Measurements from ENCODE around the gene PLA2R1. TPM values are rescaled to one million over a fixed set of nuclear protein-coding genes. Genes with fewer than 3 reads are reported as not detected.
A peak's percentile ranks its signal among the peaks of the same experiment; 100 is the strongest.

Gene PLA2R1
- total and polyA plus RNA-seq, 2 of the 4 experiments (the other 2 are of a cell fraction) = 0.43 to 0.54 TPM

DNA sequence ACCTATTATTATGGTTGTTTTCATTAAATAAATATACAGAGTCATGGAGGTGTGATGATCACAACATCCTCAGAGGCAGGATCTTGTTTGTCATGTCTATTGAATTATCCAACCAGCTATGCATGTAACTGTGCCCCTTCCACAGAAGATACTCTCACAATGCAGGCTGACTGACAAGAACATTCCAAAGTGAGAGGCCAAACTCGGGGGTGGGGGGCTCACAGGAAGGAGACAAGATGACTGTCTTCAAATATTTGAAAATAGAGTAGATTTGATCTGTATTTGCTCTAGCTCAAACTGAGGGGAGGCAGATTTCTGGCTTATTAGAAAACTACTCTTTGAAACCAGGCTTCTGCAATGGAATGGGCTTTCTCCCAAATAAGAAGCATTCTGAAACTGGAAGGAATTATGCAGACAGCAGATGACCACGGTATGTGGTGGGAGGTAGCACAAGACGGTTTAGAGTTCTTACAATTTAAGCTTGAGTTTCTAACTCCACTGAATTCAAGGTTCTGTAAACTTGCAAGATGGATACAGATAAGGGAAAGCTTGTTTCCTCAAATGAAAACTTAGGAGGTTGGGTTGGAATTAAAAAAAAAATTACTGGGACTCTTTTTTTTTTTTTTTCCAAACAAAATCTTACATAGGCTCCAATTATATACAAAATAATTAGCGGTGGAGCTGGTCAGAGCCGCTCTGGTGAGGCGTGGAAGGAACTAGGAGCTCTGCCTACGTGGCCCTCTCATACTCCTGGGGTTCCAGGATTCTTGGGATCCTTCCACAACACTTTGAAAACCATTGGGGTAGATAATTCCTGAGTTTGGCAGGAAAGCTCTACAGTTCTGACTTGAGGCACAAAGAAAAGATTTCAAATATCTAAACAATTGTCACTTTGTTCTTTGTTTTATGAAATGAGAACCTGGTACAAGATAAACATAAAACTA, 79.3 kb downstream of the PLA2R1 start (continued):
- no peak for TF ChIP-seq MAFK (IDR thresholded peaks at IDR 0.05; ENCODE audit: low read depth, low read length)
- TF ChIP-seq CEBPB (IDR thresholded peaks at IDR 0.05; ENCODE audit: low read depth, low read length) = no peak

DNA sequence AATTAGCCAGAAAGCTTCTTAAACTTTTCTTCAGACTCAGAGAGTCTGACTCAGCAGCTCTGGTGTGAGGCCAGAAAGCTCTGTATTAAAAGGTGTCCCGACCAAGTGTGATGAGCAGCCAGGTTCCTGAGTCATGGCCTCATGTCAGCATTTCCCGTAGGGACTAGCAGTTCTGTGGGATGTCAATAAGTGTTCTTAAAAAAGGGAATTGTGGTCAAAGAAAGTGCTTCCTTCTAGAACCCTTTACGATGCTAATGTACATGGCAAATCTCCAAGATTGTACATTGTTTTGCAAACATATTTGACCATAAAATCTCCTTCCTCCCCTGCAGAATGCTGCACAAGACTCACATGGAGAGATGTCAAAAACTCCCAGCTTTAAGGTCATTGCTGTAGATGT, 80.1 kb downstream of the PLA2R1 start:
- in situ Hi-C loops (cut with MboI; ENCODE audit: low sequenced_read_pairs) = no loop called here
- H4K8ac ChIP-seq (ENCODE audit: low read depth in 2 of 2, low read length in 2 of 2) = no peak overlapping the region
- WGBS, 2 experiments (ENCODE audit: extremely low coverage in 2 of 2, insufficient read length in 1 of 2) = no CpG with 5 or more reads among the region's 3 CpGs
- no peak overlapping the region for H3K4me3 ChIP-seq (ENCODE audit: insufficient read depth, low read depth, low read length)
- no peaks in the 10 kb centered on the region for H3K36me3 ChIP-seq (ENCODE audit: control insufficient read depth, insufficient read depth, low read length)
- H2BK20ac ChIP-seq (ENCODE audit: low read depth, low read length) = no peak overlapping the region
- no peaks in the 10 kb centered on the region for H3K4me1 ChIP-seq (ENCODE audit: control insufficient read depth, insufficient read depth, low read length)
- intact Hi-C loops (cut with micrococcal nuclease) = no loop called here
- POLR2A ChIA-PET (ENCODE audit: unreplicated experiment) = no interaction called here
- H2BK15ac ChIP-seq (ENCODE audit: low read depth, low read length) = no peak overlapping the region
- H3K79me1 ChIP-seq (ENCODE audit: low read depth in 1 of 2, low read length in 2 of 2) = no peaks in the 10 kb centered on the region
- no peak overlapping the region for H3K27ac ChIP-seq (ENCODE audit: insufficient read depth, low read length)
- dilution Hi-C loops (cut with HindIII; ENCODE audit: low sequenced_read_pairs, unreplicated experiment) = no loop called here
- H4K91ac ChIP-seq (ENCODE audit: insufficient read depth, low read depth, low read length) = no peak overlapping the region
- H2BK5ac ChIP-seq (ENCODE audit: low read depth, low read length, poor library complexity, severe bottlenecking) = no peak overlapping the region
- H3K4ac ChIP-seq (ENCODE audit: low read depth, low read length) = no peak overlapping the region
- no TSS peak for BruUV-seq (replicated peaks)
- H3K9me1 ChIP-seq (ENCODE audit: insufficient read depth, low read length) = no peaks in the 10 kb centered on the region
- TF ChIP-seq MAFK (IDR thresholded peaks at IDR 0.05; ENCODE audit: low read depth, low read length) (peak; percentile 36; the same call in 1 of the 2 replicates), SMC3 (IDR thresholded peaks at IDR 0.05; ENCODE audit: low read depth, low read length) (no peak)
- H3K14ac ChIP-seq (replicated peaks; ENCODE audit: low read depth, low read length) = no peak overlapping the region
- no peak overlapping the region for H3K23ac ChIP-seq (ENCODE audit: low read depth, low read length)
- H3K4me2 ChIP-seq (ENCODE audit: low read depth, low read length) = no peak overlapping the region
- H4K20me1 ChIP-seq (ENCODE audit: insufficient read depth, low read length) = peaks cover 2% of the 10 kb centered on the region; the same call in 1 of the 2 replicates
- no peaks in the 10 kb centered on the region for H3K9me3 ChIP-seq (ENCODE audit: control insufficient read depth, insufficient read depth, low read length)
- CTCF ChIA-PET = interaction anchor here (1.1 kb wide), 1 partner anchor 13 kb away, joined by 3 read pairs; no protein-coding TSS in a partner anchor
- no peak overlapping the region for H4K5ac ChIP-seq (ENCODE audit: low read depth, low read length)
- H3K18ac ChIP-seq (ENCODE audit: low read depth, low read length) = no peak overlapping the region
- H2BK120ac ChIP-seq (ENCODE audit: low read depth, low read length) = no peak overlapping the region
- H3K9ac ChIP-seq (ENCODE audit: low read depth, low read length) = no peak overlapping the region
- H2AK9ac ChIP-seq (replicated peaks; ENCODE audit: low read depth, low read length, poor library complexity) = no peak overlapping the region
- no peak overlapping the region for H2AFZ ChIP-seq (replicated peaks; ENCODE audit: low read length, poor library complexity)
- no peak overlapping the region for H3K56ac ChIP-seq (ENCODE audit: extremely low read depth, insufficient read depth, low read length)
- ATAC-seq (ENCODE audit: low read depth) (peak; percentile 66), DNase-seq (peak; percentile 64)
- no peak overlapping the region for H2AK5ac ChIP-seq (ENCODE audit: low read depth, low read length)
- H3K27me3 ChIP-seq (ENCODE audit: control insufficient read depth, insufficient read depth, low read length) = no peaks in the 10 kb centered on the region; the same call in 1 of the 2 replicates
